Measurements from ENCODE around the gene MROH7. TPM values are rescaled to one million over a fixed set of nuclear protein-coding genes. Genes with fewer than 3 reads are reported as not detected.

MROH7 gene
- total and polyA plus RNA-seq, 2 of the 13 experiments (the other 11 are each of a cell fraction or from before 2014, with no cell fraction given), result 0.09 TPM

DNA sequence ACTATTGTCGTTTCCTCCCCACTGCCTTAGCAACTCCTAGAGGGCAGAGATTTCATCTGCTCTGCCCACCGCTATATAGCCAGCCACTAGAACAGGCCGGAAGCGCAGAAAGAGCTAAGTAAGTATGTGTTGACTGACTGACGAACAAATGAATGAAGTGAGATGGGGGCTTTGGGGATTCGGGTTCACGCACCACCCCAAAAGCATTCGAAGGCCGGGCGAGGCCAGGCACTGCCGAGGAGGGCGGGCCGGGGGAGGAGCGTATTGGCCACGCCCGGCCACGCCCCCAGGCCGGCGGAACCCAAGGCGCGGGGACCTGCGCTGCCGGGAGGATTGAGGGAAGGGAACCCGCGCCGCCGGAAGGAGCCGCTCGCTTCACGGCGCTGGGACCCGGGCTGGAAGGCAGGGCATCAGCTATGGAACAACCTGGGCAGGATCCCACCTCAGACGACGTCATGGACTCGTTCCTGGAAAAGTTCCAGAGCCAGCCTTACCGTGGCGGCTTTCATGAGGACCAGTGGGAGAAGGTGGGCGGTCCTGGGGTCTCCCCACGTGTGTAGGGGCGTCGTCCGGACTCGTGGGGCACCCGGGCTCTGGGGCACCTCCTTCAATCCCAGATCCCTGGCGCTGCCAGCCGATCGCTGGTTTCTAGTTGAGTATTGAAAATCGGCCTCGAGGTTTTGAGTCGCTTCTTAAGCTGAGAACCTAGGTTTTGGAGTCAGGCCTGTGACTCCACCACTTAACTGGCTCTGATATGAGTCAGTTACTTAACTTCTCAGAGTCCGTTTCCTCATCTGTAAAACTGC lies 74.1 kb downstream of the MROH7 start, which contains the start of gene TTC4 (continued):
- TF ChIP-seq, protein P1, sequence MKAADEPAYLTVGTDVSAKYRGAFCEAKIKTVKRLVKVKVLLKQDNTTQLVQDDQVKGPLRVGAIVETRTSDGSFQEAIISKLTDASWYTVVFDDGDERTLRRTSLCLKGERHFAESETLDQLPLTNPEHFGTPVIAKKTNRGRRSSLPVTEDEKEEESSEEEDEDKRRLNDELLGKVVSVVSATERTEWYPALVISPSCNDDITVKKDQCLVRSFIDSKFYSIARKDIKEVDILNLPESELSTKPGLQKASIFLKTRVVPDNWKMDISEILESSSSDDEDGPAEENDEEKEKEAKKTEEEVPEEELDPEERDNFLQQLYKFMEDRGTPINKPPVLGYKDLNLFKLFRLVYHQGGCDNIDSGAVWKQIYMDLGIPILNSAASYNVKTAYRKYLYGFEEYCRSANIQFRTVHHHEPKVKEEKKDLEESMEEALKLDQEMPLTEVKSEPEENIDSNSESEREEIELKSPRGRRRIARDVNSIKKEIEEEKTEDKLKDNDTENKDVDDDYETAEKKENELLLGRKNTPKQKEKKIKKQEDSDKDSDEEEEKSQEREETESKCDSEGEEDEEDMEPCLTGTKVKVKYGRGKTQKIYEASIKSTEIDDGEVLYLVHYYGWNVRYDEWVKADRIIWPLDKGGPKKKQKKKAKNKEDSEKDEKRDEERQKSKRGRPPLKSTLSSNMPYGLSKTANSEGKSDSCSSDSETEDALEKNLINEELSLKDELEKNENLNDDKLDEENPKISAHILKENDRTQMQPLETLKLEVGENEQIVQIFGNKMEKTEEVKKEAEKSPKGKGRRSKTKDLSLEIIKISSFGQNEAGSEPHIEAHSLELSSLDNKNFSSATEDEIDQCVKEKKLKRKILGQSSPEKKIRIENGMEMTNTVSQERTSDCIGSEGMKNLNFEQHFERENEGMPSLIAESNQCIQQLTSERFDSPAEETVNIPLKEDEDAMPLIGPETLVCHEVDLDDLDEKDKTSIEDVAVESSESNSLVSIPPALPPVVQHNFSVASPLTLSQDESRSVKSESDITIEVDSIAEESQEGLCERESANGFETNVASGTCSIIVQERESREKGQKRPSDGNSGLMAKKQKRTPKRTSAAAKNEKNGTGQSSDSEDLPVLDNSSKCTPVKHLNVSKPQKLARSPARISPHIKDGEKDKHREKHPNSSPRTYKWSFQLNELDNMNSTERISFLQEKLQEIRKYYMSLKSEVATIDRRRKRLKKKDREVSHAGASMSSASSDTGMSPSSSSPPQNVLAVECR (CRISPR knock-in tag; IDR thresholded peaks at IDR 0.05; ENCODE audit: borderline replicate concordance), result peak; percentile 95
- TF ChIP-seq ZNF414 (CRISPR knock-in tag; IDR thresholded peaks at IDR 0.05), result peak; percentile 81; the same call in 1 of the 2 replicates
- peak; percentile 75; the same call in 1 of the 2 replicates for TF ChIP-seq LBX2 (CRISPR knock-in tag; IDR thresholded peaks at IDR 0.05; ENCODE audit: borderline replicate concordance)
- TF ChIP-seq SCMH1 (CRISPR knock-in tag; IDR thresholded peaks at IDR 0.05; ENCODE audit: borderline replicate concordance), result no peak
- 0 out of 2 replicates have a peak, but pooled peaks have one; percentile 58 for TF ChIP-seq AKAP8 (CRISPR knock-in tag; IDR thresholded peaks at IDR 0.05)
- TF ChIP-seq, protein P2, sequence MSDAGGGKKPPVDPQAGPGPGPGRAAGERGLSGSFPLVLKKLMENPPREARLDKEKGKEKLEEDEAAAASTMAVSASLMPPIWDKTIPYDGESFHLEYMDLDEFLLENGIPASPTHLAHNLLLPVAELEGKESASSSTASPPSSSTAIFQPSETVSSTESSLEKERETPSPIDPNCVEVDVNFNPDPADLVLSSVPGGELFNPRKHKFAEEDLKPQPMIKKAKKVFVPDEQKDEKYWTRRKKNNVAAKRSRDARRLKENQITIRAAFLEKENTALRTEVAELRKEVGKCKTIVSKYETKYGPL (CRISPR knock-in tag; IDR thresholded peaks at IDR 0.05), result no peak
- TF ChIP-seq ZNF687 (CRISPR knock-in tag; IDR thresholded peaks at IDR 0.05), result peak; percentile 93
- 0 out of 2 replicates have a peak, but pooled peaks have one; percentile 89 for TF ChIP-seq ZFP82 (CRISPR knock-in tag; IDR thresholded peaks at IDR 0.05; ENCODE audit: borderline replicate concordance)
- TF ChIP-seq ZNF879 (CRISPR knock-in tag; IDR thresholded peaks at IDR 0.05), result no peak
- no peak for TF ChIP-seq BHLHE40 (IDR thresholded peaks at IDR 0.05; ENCODE audit: low read length)
- TF ChIP-seq, protein P3, sequence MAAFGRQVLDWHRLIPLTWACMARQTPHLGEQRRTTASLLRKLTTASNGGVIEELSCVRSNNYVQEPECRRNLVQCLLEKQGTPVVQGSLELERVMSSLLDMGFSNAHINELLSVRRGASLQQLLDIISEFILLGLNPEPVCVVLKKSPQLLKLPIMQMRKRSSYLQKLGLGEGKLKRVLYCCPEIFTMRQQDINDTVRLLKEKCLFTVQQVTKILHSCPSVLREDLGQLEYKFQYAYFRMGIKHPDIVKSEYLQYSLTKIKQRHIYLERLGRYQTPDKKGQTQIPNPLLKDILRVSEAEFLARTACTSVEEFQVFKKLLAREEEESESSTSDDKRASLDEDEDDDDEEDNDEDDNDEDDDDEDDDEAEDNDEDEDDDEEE (CRISPR knock-in tag; IDR thresholded peaks at IDR 0.05), result no peak
- TF ChIP-seq ZNF451 (CRISPR knock-in tag; IDR thresholded peaks at IDR 0.05), result peak; percentile 45; the same call in 1 of the 2 replicates
- TF ChIP-seq HES4 (CRISPR knock-in tag; IDR thresholded peaks at IDR 0.05; ENCODE audit: borderline replicate concordance), result no peak; the same call in 1 of the 2 replicates
- TF ChIP-seq ZNF83 (CRISPR knock-in tag; IDR thresholded peaks at IDR 0.05; ENCODE audit: borderline replicate concordance), result 0 out of 2 replicates have a peak, but pooled peaks have one; percentile 22
- TF ChIP-seq ZNF761 (CRISPR knock-in tag; conservative IDR thresholded peaks at IDR 0.05), result 0 out of 2 replicates have a peak, but pooled peaks have one; percentile 73
- TF ChIP-seq PHF20 (CRISPR knock-in tag; IDR thresholded peaks at IDR 0.05), result peak; percentile 97

Data from HepG2 (cell line).